Endodermal cell (in vitro differentiated cells): ENCODE data around the gene NCMAP. TPM values are rescaled to one million over a fixed set of nuclear protein-coding genes. Genes with fewer than 3 reads are reported as not detected.
A peak's percentile ranks its signal among the peaks of the same experiment; 100 is the strongest.
"Not testable (repeated sequence)": the region's sequence is repeated elsewhere in the genome, so short reads cannot be mapped to it uniquely, and the experiment has no call there.

Experiments
- DNase-seq: peaks from one replicate; pipeline ENCODE4 v3.0.0-alpha.2; 2017
- H3K27ac ChIP-seq: 2 replicates; pipeline ENCODE4 v1.5.1; 2013; ENCODE audit warnings: mild to moderate bottlenecking, low read depth, low read length, moderate library complexity
- H3K27me3 ChIP-seq: 2 replicates; pipeline ENCODE4 v1.6.1; 2013; ENCODE audit warnings: mild to moderate bottlenecking, low read length, moderate library complexity; ENCODE audit not compliant: insufficient read depth, control insufficient read depth, poor library complexity, severe bottlenecking
- H3K36me3 ChIP-seq: 2 replicates; pipeline ENCODE4 v1.7.0; 2013; ENCODE audit warnings: mild to moderate bottlenecking, low read length, moderate library complexity; ENCODE audit not compliant: control insufficient read depth, insufficient read depth
- H3K4me1 ChIP-seq: one replicate; pipeline ENCODE4 v1.7.0; 2013; ENCODE audit warnings: low read length; ENCODE audit not compliant: control insufficient read depth, insufficient read depth
- H3K4me3 ChIP-seq: 2 replicates; pipeline ENCODE4 v1.5.1; 2013; ENCODE audit warnings: mild to moderate bottlenecking, low read length, moderate library complexity
- H3K9ac ChIP-seq: 2 replicates; pipeline ENCODE4 v1.6.1; 2013; ENCODE audit warnings: mild to moderate bottlenecking, low read length, moderate library complexity; ENCODE audit not compliant: poor library complexity, severe bottlenecking; ENCODE audit errors: extremely low read depth
- H3K9me3 ChIP-seq: 2 replicates; pipeline ENCODE4 v1.6.1; 2013; ENCODE audit warnings: mild to moderate bottlenecking, low read length, moderate library complexity; ENCODE audit not compliant: control insufficient read depth
- H3K27ac Mint-ChIP-seq: 2 replicates; pipeline ENCODE4 v1.8.0; 2020; ENCODE audit warnings: mixed read lengths
- H3K27me3 Mint-ChIP-seq: 2 replicates; pipeline ENCODE4 v1.8.0; 2021; ENCODE audit warnings: mild to moderate bottlenecking, mixed read lengths; ENCODE audit not compliant: insufficient read depth
- H3K36me3 Mint-ChIP-seq: 2 replicates; pipeline ENCODE4 v1.8.0; 2020; ENCODE audit warnings: low read depth, mixed read lengths
- H3K4me1 Mint-ChIP-seq: 2 replicates; pipeline ENCODE4 v1.8.0; 2020; ENCODE audit warnings: mixed read lengths
- H3K4me3 Mint-ChIP-seq: 2 replicates; pipeline ENCODE4 v1.8.0; 2020; ENCODE audit warnings: mild to moderate bottlenecking, moderate library complexity, mixed read lengths
- H3K9me3 Mint-ChIP-seq: 2 replicates; pipeline ENCODE4 v1.8.0; 2020; ENCODE audit warnings: mild to moderate bottlenecking, mixed read lengths
- WGBS, 2 experiments: methylation state at CpG; one replicate each; pipeline versions ENCODE4 v1.1.5 to v1.1.7; 2013; ENCODE audit warnings: missing lambda C conversion rate in 2 of 2, mixed read lengths in 1 of 2; ENCODE audit not compliant: insufficient coverage in 1 of 2, insufficient read length in 1 of 2; 5-methylcytosine and 5-hydroxymethylcytosine counted together
- total RNA-seq, 2 donors: library from RNA; stranded (reverse); fragmentation: NEBNext Ultra II Directional in 1 of 2; extraction: Animal tissue kit (Norgen Biotek cat#: 25700) in 1 of 2; gene quantifications; 2 replicates in 1 of 2; 3 replicates in 1 of 2; pipeline ENCODE4 v1.2.1, GENCODE V29; 2021
- TF ChIP-seq, protein P1 (sequence below): fragments of 200-600 bp; sonication (generic); conservative IDR thresholded peaks from 2 replicates; pipeline ENCODE4 v1.5.0; 2021; ENCODE audit warnings: antibody characterized with exemption, mild to moderate bottlenecking

NCMAP gene
- total RNA-seq, 2 donors from 2014 or later, result 0.15 to 0.42 TPM

DNA sequence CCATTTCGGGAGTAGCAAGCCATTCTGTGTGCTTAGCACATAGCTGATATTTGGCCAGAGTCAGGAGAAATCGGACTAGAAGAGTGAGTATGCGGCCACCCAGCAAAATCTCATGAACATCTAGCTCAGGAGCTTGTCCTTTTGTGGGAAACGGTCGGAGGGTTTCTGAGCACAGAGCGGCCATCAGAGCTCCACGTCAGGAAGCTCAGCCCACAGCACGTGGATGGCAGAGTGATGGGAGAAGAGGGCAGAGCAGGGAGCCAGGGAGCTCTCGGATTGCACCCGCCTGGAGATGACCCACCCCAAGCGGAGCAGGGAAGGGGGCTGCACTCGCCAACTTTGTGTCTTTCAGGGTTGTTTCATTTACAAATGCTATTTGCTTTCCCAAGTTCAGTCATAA lies 39.4 kb upstream of the NCMAP start:
- H3K27ac Mint-ChIP-seq, result peak overlapping the region; percentile 16
- H3K36me3 Mint-ChIP-seq, result peaks cover 49% of the 10 kb centered on the region
- Histone ChIP-seq H3K9ac (no peak overlapping the region), H3K36me3 (peaks cover 41% of the 10 kb centered on the region), H3K27ac (no peak overlapping the region), H3K4me3 (no peak overlapping the region), H3K9me3 (peaks cover 4% of the 10 kb centered on the region), H3K27me3 (no peaks in the 10 kb centered on the region), H3K4me1 (no peaks in the 10 kb centered on the region)
- no peaks in the 10 kb centered on the region for H3K4me1 Mint-ChIP-seq
- TF ChIP-seq, protein P1, sequence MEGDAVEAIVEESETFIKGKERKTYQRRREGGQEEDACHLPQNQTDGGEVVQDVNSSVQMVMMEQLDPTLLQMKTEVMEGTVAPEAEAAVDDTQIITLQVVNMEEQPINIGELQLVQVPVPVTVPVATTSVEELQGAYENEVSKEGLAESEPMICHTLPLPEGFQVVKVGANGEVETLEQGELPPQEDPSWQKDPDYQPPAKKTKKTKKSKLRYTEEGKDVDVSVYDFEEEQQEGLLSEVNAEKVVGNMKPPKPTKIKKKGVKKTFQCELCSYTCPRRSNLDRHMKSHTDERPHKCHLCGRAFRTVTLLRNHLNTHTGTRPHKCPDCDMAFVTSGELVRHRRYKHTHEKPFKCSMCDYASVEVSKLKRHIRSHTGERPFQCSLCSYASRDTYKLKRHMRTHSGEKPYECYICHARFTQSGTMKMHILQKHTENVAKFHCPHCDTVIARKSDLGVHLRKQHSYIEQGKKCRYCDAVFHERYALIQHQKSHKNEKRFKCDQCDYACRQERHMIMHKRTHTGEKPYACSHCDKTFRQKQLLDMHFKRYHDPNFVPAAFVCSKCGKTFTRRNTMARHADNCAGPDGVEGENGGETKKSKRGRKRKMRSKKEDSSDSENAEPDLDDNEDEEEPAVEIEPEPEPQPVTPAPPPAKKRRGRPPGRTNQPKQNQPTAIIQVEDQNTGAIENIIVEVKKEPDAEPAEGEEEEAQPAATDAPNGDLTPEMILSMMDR, result no peak
- 93 to 97% methylated on average over 11 to 12 of the region's 12 CpGs for WGBS, 2 experiments
- DNase-seq, result no peak
- H3K27me3 Mint-ChIP-seq, result no peaks in the 10 kb centered on the region
- no peak overlapping the region for H3K4me3 Mint-ChIP-seq
- H3K9me3 Mint-ChIP-seq, result no peaks in the 10 kb centered on the region

DNA sequence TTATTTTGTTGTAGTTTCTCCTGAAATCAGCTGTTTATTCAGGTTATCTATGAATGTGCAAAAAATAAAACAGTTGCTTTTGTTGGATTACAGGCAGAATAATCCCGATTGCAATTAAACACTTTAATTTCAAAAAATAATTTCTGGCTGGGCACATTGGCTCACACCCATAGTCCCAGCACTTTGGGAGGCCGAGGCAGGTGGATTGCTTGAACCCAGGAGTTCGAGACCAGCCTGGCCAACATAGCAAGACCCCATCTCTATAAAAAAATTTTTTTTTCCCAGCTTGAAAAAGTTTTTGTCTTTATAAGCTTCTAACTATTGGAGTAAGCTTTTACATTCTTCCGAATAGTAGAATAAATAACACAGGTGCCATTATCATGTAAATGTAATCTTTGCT lies 38.0 kb upstream of the NCMAP start:
- Histone ChIP-seq H3K36me3 (peaks cover 42% of the 10 kb centered on the region), H3K4me1 (no peaks in the 10 kb centered on the region), H3K9ac (no peak overlapping the region), H3K27me3 (no peaks in the 10 kb centered on the region), H3K27ac (no peak overlapping the region), H3K4me3 (no peak overlapping the region), H3K9me3 (peaks cover 4% of the 10 kb centered on the region)
- peaks cover 48% of the 10 kb centered on the region for H3K36me3 Mint-ChIP-seq
- no peak overlapping the region for H3K27ac Mint-ChIP-seq
- TF ChIP-seq, protein P1, result no peak
- H3K4me1 Mint-ChIP-seq, result no peaks in the 10 kb centered on the region
- WGBS, 2 experiments, result 94 to 95% methylated on average over 3 of the region's 4 CpGs
- no peaks in the 10 kb centered on the region for H3K27me3 Mint-ChIP-seq
- H3K4me3 Mint-ChIP-seq, result no peak overlapping the region
- no peaks in the 10 kb centered on the region for H3K9me3 Mint-ChIP-seq
- no peak for DNase-seq

DNA sequence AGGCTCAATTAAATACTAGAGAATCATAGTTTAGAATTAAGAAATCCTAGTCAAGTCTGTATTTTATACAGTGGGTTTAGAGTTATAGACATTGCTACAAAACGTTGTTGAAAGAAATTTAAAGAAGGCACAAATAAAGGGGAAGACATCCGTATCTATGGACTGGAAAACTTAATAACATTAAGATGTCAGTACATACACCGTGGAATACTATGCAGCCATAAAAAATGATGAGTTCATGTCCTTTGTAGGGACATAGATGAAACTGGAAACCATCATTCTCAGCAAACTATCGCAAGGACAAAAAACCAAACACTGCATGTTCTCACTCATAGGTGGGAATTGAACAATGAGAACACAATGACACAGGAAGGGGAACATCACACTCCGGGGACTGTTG lies 35.6 kb upstream of the NCMAP start:
- WGBS, 2 experiments, result 91 to 94% methylated on average over 2 to 4 of the region's 5 CpGs

DNA sequence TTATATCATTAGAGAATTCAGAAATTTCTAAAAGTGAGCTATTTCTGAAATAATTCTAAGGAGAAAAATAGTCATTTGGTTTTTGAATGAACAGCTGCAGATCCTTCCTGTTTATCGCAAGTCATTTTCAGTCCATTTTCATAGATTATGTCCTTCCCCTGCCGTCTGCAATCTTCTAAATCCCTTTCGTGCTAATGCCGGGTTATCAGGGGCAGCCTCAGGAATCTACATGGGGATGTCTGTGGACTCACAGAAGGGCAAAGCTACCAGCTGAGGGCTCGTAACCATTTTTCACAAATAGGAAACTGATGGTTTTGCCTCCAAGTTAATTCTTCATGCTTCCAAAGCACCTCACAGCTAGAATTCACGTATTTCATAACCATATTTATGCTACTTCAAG lies 30.3 kb upstream of the NCMAP start:
- Mint-ChIP-seq H3K27ac (peak overlapping the region; percentile 84), H3K4me3 (no peak overlapping the region), H3K27me3 (no peaks in the 10 kb centered on the region), H3K9me3 (no peaks in the 10 kb centered on the region), H3K4me1 (peaks cover 17% of the 10 kb centered on the region), H3K36me3 (peaks cover 13% of the 10 kb centered on the region)
- Histone ChIP-seq H3K9ac (no peak overlapping the region), H3K4me3 (peak overlapping the region; percentile 48), H3K4me1 (peaks cover 3% of the 10 kb centered on the region), H3K9me3 (no peaks in the 10 kb centered on the region), H3K36me3 (peaks cover 17% of the 10 kb centered on the region), H3K27me3 (no peaks in the 10 kb centered on the region), H3K27ac (no peak overlapping the region)
- no peak for DNase-seq
- TF ChIP-seq, protein P1, result no peak
- 59 to 80% methylated on average over 4 to 6 of the region's 6 CpGs for WGBS, 2 experiments

More for the DNA sequence above, 35.6 kb upstream of the NCMAP start:
- peaks cover 40% of the 10 kb centered on the region for H3K36me3 ChIP-seq
- Mint-ChIP-seq H3K4me1 (peaks cover 11% of the 10 kb centered on the region), H3K36me3 (peaks cover 42% of the 10 kb centered on the region)
- H3K9ac ChIP-seq, H3K27ac ChIP-seq, DNase-seq, H3K9me3 ChIP-seq, H3K27ac Mint-ChIP-seq, H3K4me3 ChIP-seq, H3K4me1 ChIP-seq, H3K4me3 Mint-ChIP-seq, H3K27me3 ChIP-seq, H3K27me3 Mint-ChIP-seq, H3K9me3 Mint-ChIP-seq: not testable (repeated sequence)
